Activated T-cell treated with anti-CD3 and anti-CD28 coated beads, Interleukin-2, amount 50 U/mL, for 24 hours (primary cell): ENCODE results near the gene GLOD5.

ENCODE experiments used
- DNase-seq: peaks from one replicate; pipeline ENCODE4 v3.0.0-alpha.2; 2020
- H3K27ac Mint-ChIP-seq: 2 replicates; pipeline ENCODE4 v1.8.0; 2020; ENCODE audit warnings: mild to moderate bottlenecking, mixed read lengths
- H3K27me3 Mint-ChIP-seq: 2 replicates; pipeline ENCODE4 v1.8.0; 2020; ENCODE audit warnings: mixed read lengths
- H3K36me3 Mint-ChIP-seq: 2 replicates; pipeline ENCODE4 v1.8.0; 2020; ENCODE audit warnings: low read depth, mixed read lengths
- H3K4me1 Mint-ChIP-seq: 2 replicates; pipeline ENCODE4 v1.8.0; 2020; ENCODE audit warnings: low read depth, mixed read lengths
- H3K4me3 Mint-ChIP-seq: 2 replicates; pipeline ENCODE4 v1.8.0; 2020; ENCODE audit warnings: mild to moderate bottlenecking, moderate library complexity, mixed read lengths
- H3K9me3 Mint-ChIP-seq: 2 replicates; pipeline ENCODE4 v1.8.0; 2020; ENCODE audit warnings: mixed read lengths

The GLOD5 gene

DNA sequence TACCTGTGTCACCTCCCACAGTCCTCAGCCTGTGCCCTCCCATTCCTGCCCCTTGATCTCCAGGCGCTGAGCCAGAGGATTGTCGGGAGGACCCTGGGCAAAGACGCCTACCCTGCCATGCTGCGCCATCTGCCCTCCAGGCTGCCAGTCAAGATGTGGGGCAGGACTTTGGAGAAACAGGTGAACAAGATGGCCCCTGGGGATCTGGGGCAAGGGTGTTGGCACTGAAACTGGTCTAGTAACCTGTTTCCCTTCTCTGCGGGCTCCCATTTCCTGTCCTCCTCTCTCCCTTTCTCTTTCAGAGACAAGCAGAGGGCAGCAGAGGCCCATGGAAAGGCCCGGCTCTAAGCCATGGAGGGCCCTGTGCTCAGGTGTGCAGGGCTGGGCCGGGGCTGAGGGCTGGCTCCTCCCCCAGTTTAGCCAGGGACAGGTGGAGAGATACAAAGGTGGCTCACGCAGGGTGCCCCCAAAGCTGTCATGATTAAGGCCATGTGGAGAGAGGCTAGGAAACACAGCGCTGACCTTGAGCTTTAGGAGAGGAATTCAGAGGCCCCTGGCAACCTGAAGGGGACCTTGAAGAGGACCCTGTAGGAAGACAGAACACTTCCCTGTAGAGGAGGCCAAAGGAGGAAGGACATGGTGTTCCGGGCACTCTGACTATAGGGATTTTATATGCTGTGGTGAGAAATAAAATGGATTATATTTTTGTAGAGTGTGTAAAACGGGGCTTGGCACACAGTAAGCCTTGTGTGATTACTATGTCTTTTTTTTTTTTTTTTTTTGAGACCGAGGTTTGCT is at the start of gene GLOD5:
Gene GLOD5 (plus strand): TSS at position 74 of the 798 bp plus-strand sequence. CDS start 44 bp downstream, at position 118.
- no peak for DNase-seq
- Mint-ChIP-seq H3K27ac (no peak within 1 kb of the TSS), H3K4me3 (no peak within 1 kb of the TSS), H3K27me3 (peaks cover 52% of the 10 kb centered on the region), H3K9me3 (no peaks in the 10 kb centered on the region), H3K4me1 (peaks cover 3% of the 10 kb centered on the region), H3K36me3 (no peaks in the 10 kb centered on the region)

DNA sequence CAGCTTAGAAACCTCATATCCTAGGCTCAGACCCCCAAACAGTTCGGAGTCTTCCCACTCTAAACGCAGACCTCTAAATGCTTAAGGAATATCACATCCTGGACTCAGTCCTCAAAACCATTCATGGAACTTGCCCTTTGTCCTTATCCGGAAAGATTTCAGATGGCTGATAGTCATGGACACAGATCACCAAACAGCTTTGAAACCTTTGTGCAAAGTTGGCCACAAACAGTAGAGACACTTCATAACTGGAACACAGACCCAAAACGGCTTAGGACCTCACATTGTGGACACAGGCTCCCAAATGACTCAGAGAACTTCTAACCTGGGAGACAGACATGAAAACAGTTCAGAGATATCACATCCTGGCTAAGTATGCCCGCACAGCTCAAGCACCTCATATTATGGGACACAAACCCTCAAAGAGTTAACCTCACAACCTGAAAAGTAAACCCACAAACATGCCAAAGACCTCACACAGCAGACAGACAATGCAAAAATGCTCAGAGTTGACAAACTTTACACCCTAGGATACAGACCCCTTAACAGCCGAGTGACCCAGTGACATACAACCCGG is 49.5 kb upstream of the GLOD5 start:
- no peaks in the 10 kb centered on the region for H3K9me3 Mint-ChIP-seq
- H3K27ac Mint-ChIP-seq, result peak overlapping the region; percentile 63
- peaks cover 63% of the 10 kb centered on the region for H3K4me1 Mint-ChIP-seq
- DNase-seq, result no peak
- peaks cover 21% of the 10 kb centered on the region for H3K36me3 Mint-ChIP-seq
- peak overlapping the region; percentile 0 for H3K4me3 Mint-ChIP-seq
- peaks cover 37% of the 10 kb centered on the region for H3K27me3 Mint-ChIP-seq

DNA sequence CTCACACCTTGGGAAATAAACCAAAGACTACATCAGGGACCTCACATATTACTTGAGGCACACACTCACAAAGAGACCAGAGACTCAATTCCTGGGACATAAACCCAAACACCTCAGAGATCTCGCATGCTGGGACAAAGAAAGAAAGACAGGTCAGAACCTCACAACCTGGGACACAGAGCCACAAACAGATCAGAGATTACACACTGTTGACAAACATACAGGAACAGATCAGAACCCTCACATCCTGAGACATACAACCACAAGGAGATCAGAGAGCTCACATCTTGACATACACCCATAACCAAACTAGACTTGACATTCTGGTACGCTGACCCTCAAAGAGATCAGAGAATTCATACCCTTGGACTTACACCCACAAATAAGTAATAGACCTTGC is 47.7 kb upstream of the GLOD5 start:
- no peak for DNase-seq
- peaks cover 4% of the 10 kb centered on the region for H3K36me3 Mint-ChIP-seq
- peak overlapping the region; percentile 63 for H3K27ac Mint-ChIP-seq
- peaks cover 33% of the 10 kb centered on the region for H3K27me3 Mint-ChIP-seq
- H3K4me1 Mint-ChIP-seq, result peaks cover 72% of the 10 kb centered on the region
- H3K4me3 Mint-ChIP-seq, result no peak overlapping the region
- no peaks in the 10 kb centered on the region for H3K9me3 Mint-ChIP-seq

DNA sequence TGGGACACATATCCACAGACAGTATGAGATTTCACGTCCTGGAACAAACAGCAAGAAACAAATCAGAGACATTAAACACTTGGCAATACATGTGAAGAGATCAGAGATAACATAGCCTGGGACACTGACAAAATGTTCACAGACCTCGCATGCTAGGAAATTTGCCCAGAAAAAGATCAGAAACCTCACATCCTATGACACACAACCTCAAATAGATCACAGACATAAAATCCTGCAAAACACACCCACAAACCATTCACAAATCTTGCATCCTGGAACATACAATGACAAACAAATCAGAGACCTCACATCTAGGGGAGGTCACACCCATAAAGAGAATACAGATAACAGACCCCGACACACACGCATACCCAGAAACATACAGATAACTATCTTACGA is 47.0 kb upstream of the GLOD5 start:
- Mint-ChIP-seq H3K36me3 (peaks cover 2% of the 10 kb centered on the region), H3K27ac (peak overlapping the region; percentile 20), H3K9me3 (no peaks in the 10 kb centered on the region), H3K27me3 (peaks cover 33% of the 10 kb centered on the region), H3K4me1 (peaks cover 75% of the 10 kb centered on the region), H3K4me3 (no peak overlapping the region)
- DNase-seq, result no peak

DNA sequence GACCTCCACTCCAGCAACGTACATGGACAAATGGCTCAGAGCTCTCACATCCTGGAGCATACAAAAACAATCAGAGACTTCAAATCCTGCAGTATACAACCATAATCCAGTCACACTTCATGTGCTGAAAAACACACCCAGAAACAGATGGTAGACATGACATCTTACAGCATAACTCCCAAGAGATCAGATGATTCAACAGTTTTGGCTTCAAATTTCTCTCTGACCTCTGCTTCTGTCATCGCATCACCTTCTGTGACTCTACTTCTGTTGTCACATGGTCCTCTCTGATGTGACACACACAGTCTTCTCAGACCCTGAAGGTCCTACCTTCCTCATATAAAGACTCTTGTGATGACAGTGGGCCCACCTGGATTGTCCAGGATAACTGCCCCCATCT is 46.5 kb upstream of the GLOD5 start:
- Mint-ChIP-seq H3K27me3 (peaks cover 33% of the 10 kb centered on the region), H3K4me3 (no peak overlapping the region), H3K36me3 (peaks cover 2% of the 10 kb centered on the region), H3K9me3 (no peaks in the 10 kb centered on the region), H3K27ac (peak overlapping the region; percentile 10), H3K4me1 (peaks cover 75% of the 10 kb centered on the region)
- no peak for DNase-seq

DNA sequence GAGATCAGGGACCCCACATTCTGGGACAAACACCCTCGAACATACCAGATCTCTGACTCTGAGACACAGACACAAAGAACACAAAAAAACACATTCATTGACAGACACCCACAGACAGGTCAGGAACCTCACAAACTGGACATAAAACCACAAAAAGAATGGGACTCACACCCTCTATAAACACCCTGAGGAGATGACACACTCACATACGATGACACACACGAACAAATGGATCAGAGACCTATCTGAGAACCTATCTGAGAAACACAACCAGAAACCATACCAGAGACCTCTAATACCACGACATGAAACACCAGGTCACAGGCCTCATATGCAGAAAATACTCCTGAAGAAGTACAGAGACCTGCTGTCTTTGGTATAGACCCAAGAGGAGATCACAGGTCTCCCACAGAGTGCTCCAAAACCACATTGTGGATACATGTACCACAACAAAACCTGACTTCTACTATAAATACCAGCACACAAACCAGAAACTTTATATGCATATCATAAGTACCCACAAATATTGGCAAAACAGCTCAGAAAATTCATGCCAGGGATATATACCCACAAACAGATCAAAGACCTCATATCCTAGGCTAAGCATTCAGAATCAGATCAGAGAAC is 45.6 kb upstream of the GLOD5 start:
- no peak for DNase-seq
- no peak overlapping the region for H3K4me3 Mint-ChIP-seq

DNA sequence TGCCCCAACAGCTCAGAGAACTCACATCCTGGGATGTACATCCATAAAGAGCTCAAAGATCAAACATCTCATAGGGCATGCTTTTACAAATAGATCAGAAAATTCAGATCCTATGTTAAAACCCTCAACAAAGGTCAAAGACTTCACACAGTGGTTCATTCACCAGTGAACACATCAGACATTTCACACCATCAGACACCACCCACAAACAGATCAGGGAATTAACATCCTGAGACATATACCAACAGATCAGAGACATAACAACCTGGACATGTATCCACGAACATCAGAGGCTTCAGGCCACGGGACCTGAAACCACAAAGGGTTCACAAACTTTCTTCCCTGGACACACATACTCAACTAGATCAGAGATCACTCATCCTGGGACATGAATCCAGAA is 41.6 kb upstream of the GLOD5 start:
- Mint-ChIP-seq H3K27ac (no peak overlapping the region), H3K4me3 (no peak overlapping the region), H3K4me1 (peaks cover 33% of the 10 kb centered on the region), H3K27me3 (peaks cover 20% of the 10 kb centered on the region), H3K36me3 (no peaks in the 10 kb centered on the region), H3K9me3 (no peaks in the 10 kb centered on the region)
- no peak for DNase-seq

More for the DNA sequence above, 45.6 kb upstream of the GLOD5 start:
- H3K4me1 Mint-ChIP-seq, result peaks cover 66% of the 10 kb centered on the region
- H3K9me3 Mint-ChIP-seq, result no peaks in the 10 kb centered on the region
- no peaks in the 10 kb centered on the region for H3K36me3 Mint-ChIP-seq
- peak overlapping the region; percentile 31 for H3K27ac Mint-ChIP-seq
- peaks cover 27% of the 10 kb centered on the region for H3K27me3 Mint-ChIP-seq

DNA sequence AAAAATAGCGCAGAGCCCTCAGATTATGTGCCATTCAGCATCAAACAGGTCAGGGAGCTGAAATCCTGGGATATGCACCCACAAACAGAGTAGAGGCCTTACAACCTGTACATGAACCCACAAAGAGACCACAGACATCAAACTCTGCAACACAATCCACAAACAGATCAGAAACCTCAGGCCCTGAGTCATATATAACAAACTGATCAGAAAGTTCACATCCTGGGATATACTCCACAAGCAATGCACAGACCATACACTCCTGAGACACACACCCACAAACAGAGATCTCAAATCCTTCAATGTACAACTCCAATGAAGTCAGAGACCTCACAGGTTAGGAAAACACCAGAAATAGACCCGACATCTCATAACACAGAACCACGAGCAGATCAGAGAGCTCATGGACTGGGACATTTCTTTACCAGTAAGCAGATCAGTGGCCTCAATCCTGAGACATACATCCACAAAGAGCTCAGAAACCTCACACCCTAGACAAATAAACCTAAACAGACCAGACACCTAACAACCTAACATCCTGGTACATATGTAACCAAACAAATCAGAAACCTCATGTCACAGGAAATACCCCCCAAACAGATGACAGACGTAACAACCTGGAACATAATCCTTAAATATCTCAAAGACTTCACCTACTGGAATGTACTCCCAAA is 40.8 kb upstream of the GLOD5 start:
- Mint-ChIP-seq H3K36me3 (no peaks in the 10 kb centered on the region), H3K4me3 (no peak overlapping the region), H3K27ac (no peak overlapping the region), H3K27me3 (peaks cover 20% of the 10 kb centered on the region), H3K9me3 (no peaks in the 10 kb centered on the region), H3K4me1 (peaks cover 31% of the 10 kb centered on the region)
- no peak for DNase-seq

DNA sequence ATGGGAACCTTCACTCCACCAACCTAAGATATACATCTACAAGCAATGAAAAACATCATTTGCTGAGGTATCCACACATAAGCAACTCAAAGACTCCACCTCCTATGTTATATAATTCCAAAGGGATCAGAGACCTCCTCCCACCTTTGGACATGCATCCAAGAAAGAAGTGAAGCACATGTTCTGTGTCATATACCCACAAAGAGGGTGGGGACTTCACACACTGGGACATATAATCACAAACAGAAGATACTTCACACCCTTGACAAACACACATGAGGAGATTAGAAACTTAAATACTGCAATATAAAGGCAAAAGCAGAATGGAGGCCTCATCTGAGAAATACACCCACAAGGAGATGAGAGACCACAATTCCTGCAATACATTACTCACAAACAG is 39.6 kb upstream of the GLOD5 start:
- peaks cover 34% of the 10 kb centered on the region for H3K4me1 Mint-ChIP-seq
- H3K27me3 Mint-ChIP-seq, result peaks cover 20% of the 10 kb centered on the region
- H3K36me3 Mint-ChIP-seq, result no peaks in the 10 kb centered on the region
- H3K4me3 Mint-ChIP-seq, result no peak overlapping the region
- no peak overlapping the region for H3K27ac Mint-ChIP-seq
- no peak for DNase-seq
- no peaks in the 10 kb centered on the region for H3K9me3 Mint-ChIP-seq

DNA sequence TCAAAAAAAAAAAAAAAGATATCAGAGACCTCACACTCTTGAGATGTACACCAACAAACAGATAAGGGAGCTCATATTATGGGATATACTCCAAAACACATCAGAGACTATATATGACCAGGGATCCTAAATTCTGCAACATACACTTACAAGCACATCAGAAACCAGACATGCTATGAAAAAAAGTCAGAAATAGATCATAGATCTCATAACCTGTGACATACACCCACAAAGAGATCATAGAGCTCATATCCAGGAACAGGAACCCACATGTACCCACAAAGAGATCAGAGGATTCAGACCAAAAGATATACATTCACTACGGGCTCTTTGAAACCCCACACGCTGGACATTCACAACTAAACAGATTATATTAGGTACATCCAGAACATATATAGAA is 35.0 kb upstream of the GLOD5 start:
- no peak for DNase-seq
- Mint-ChIP-seq H3K27ac (no peak overlapping the region), H3K4me3 (no peak overlapping the region), H3K36me3 (no peaks in the 10 kb centered on the region), H3K27me3 (peaks cover 9% of the 10 kb centered on the region), H3K9me3 (peaks cover 2% of the 10 kb centered on the region), H3K4me1 (peaks cover 34% of the 10 kb centered on the region)

DNA sequence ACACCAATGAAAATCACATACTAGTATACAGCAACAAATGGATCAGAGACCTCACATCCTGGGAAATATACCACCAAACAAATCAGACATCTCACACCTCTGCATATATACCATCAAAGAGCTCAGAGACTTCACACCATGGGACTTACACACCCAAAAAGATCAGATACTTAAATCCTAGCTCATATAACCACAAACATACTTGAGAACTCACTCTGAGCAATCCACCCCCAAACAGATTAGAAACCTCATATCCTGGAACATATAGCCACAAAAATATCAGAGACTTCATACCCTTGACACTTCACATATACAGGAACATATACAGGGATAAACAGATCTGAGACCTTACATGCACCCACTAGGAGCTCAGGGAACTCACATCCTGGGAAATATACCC is 32.9 kb upstream of the GLOD5 start:
- no peak for DNase-seq
- no peaks in the 10 kb centered on the region for H3K36me3 Mint-ChIP-seq

DNA sequence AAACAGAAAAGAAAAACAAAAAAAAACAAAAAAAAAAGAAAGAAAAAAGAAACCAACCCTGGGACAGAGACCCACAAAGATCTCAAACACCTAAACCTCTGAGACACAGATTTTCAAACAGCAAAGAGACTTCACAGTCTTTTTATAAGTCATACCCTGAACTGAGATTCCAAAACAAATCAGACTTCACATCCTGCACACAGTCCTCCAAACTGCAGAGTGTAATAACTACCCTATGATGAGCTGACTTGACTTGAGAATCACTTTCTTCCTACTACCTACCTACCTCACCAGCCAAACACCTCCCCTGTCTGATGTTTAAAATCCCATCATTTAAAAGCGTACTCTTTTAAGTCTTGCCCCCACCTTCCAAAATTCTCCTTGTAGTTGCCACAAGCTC is 25.2 kb upstream of the GLOD5 start:
- Mint-ChIP-seq H3K4me3 (peak overlapping the region; percentile 80), H3K9me3 (no peaks in the 10 kb centered on the region), H3K4me1 (peaks cover 19% of the 10 kb centered on the region), H3K27ac (peak overlapping the region; percentile 92), H3K27me3 (peaks cover 13% of the 10 kb centered on the region), H3K36me3 (no peaks in the 10 kb centered on the region)
- DNase-seq, result no peak

More for the DNA sequence above, 32.9 kb upstream of the GLOD5 start:
- Mint-ChIP-seq H3K4me3 (no peak overlapping the region), H3K4me1 (peaks cover 33% of the 10 kb centered on the region), H3K27ac (no peak overlapping the region), H3K27me3 (peaks cover 7% of the 10 kb centered on the region), H3K9me3 (peaks cover 2% of the 10 kb centered on the region)

DNA sequence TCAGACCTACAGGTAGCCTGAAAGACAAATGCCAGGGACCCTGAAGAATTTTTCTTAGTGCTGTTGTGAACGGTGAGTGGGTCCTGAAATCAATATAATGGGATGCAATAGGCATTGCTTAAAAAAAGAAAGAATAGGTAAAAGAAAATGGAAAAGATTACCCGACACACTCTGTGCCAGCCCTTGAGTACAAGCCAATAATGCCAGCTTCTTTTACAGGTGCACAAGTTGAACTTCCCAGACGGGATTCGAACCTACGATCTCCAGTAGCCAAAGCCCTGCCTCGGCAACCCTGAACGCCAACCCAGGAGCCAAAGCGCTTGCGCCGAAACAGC is 24.7 kb upstream of the GLOD5 start:
- Mint-ChIP-seq H3K4me3 (peak overlapping the region; percentile 80), H3K27me3 (peaks cover 13% of the 10 kb centered on the region), H3K36me3 (no peaks in the 10 kb centered on the region), H3K4me1 (peaks cover 19% of the 10 kb centered on the region), H3K27ac (peak overlapping the region; percentile 92), H3K9me3 (no peaks in the 10 kb centered on the region)
- DNase-seq, result no peak

DNA sequence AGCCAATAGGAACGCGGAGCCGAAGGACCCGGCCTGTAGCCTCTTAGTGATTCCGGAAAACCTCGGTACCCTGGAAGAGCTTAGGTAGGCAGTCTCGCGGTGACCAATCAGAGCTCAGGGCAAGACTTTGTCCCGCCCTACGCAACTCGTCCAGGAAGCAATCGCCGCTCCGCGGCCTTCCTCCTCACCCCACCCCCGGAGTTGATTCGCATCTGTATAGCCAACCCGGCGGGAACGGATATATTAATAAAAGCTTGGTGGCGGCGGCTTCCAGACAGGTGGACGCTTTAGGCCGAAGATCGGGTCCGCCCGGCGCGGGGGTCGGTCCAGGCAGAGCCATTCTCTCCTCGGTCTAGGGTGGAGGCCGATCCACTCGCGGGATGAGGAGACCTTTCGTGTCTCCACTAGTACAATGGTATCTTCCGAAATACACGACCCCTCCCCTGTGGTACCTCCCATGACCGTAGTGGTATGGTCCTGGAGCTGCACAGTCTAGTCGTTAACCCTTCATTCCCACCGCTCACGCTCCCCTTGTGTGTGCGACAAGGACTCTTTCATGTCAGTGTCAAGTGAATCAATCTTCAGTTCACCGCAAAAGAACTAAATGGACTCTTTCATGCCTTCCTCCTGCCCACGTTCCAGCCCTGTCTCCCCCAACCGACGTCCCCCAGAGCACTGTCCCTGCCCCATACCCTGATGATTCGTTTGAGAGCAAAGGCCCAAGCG is 24.2 kb upstream of the GLOD5 start:
- H3K36me3 Mint-ChIP-seq, result no peaks in the 10 kb centered on the region
- H3K4me1 Mint-ChIP-seq, result peaks cover 19% of the 10 kb centered on the region
- H3K9me3 Mint-ChIP-seq, result no peaks in the 10 kb centered on the region
- peak; percentile 83 for DNase-seq
- H3K4me3 Mint-ChIP-seq, result peak overlapping the region; percentile 80
- peak overlapping the region; percentile 92 for H3K27ac Mint-ChIP-seq
- peaks cover 13% of the 10 kb centered on the region for H3K27me3 Mint-ChIP-seq
